IMR-90 (cell line): ENCODE data around the gene GPR3. TPM values are rescaled to one million over a fixed set of nuclear protein-coding genes. Genes with fewer than 3 reads are reported as not detected.

ENCODE experiments used
- ATAC-seq: fragments of 200-7000 bp; cut with Tn5 transposase; 2 replicates; pipeline ENCODE4 v1.9.1; 2020; ENCODE audit warnings: low read depth, mild to moderate bottlenecking, moderate library complexity
- BruUV-seq: library from RNA; stranded (reverse); fragments of 400-500 nt; replicated peaks from 2 replicates; lab custom pipeline; 2021; lab: Mats Ljungman, UMichigan
- CTCF ChIA-PET: fragments of 300-600 bp; formaldehyde crosslinking; extraction: SDS; loops from one replicate; lab custom pipeline; 2021; ENCODE audit warnings: antibody characterized with exemption; lab: Yijun Ruan, JAX
- POLR2A ChIA-PET: fragments of 300-600 bp; sonication (Branson Sonifier 250); formaldehyde crosslinking; loops from one replicate; lab custom pipeline; 2022; ENCODE audit warnings: antibody characterized with exemption; ENCODE audit not compliant: unreplicated experiment; lab: Charles Lee
- DNase-seq: peaks from one replicate; pipeline ENCODE4 v3.0.0; 2013
- H2AFZ ChIP-seq: replicated peaks from 2 replicates; pipeline ENCODE3; 2013; ENCODE audit warnings: low read length, mild to moderate bottlenecking; ENCODE audit not compliant: poor library complexity
- H2AK5ac ChIP-seq: 2 replicates; pipeline ENCODE4 v1.6.1; 2013; ENCODE audit warnings: low read depth, low read length, inconsistent platforms
- H2AK9ac ChIP-seq: replicated peaks from 2 replicates; pipeline ENCODE3; 2013; ENCODE audit warnings: mild to moderate bottlenecking, low read depth, low read length, moderate library complexity; ENCODE audit not compliant: poor library complexity
- H2BK120ac ChIP-seq: 2 replicates; pipeline ENCODE4 v1.6.1; 2013; ENCODE audit warnings: low read depth, low read length, inconsistent platforms
- H2BK15ac ChIP-seq: 3 replicates; pipeline ENCODE4 v1.6.1; 2013; ENCODE audit warnings: low read depth, low read length, inconsistent platforms
- H2BK20ac ChIP-seq: 2 replicates; pipeline ENCODE4 v1.6.1; 2013; ENCODE audit warnings: low read depth, mild to moderate bottlenecking, inconsistent platforms, low read length, moderate library complexity
- H2BK5ac ChIP-seq: 2 replicates; pipeline ENCODE4 v1.6.1; 2013; ENCODE audit warnings: mild to moderate bottlenecking, low read depth, low read length, inconsistent platforms; ENCODE audit not compliant: poor library complexity, severe bottlenecking
- H3K14ac ChIP-seq: replicated peaks from 2 replicates; pipeline ENCODE4 v1.6.1; 2013; ENCODE audit warnings: low read depth, low read length, inconsistent platforms
- H3K18ac ChIP-seq: 2 replicates; pipeline ENCODE4 v1.6.1; 2013; ENCODE audit warnings: low read depth, low read length, control low read depth
- H3K23ac ChIP-seq: 2 replicates; pipeline ENCODE4 v1.6.1; 2013; ENCODE audit warnings: low read depth, low read length, inconsistent platforms
- H3K27ac ChIP-seq: 2 replicates; pipeline ENCODE4 v1.5.1; 2013; ENCODE audit warnings: mild to moderate bottlenecking, control low read depth, low read length; ENCODE audit not compliant: insufficient read depth
- H3K27me3 ChIP-seq: 2 replicates; pipeline ENCODE4 v1.6.1; 2013; ENCODE audit warnings: low read length; ENCODE audit not compliant: control insufficient read depth, insufficient read depth
- H3K36me3 ChIP-seq: 2 replicates; pipeline ENCODE4 v1.6.1; 2013; ENCODE audit warnings: low read length, mixed read lengths; ENCODE audit not compliant: control insufficient read depth, insufficient read depth
- H3K4ac ChIP-seq: 2 replicates; pipeline ENCODE4 v1.6.1; 2013; ENCODE audit warnings: low read depth, low read length, inconsistent platforms
- H3K4me1 ChIP-seq: 2 replicates; pipeline ENCODE4 v1.6.1; 2013; ENCODE audit warnings: low read length, mixed read lengths; ENCODE audit not compliant: control insufficient read depth, insufficient read depth
- H3K4me2 ChIP-seq: 2 replicates; pipeline ENCODE4 v1.6.1; 2013; ENCODE audit warnings: low read depth, mild to moderate bottlenecking, control low read depth, low read length, moderate library complexity
- H3K4me3 ChIP-seq: 2 replicates; pipeline ENCODE4 v1.5.1; 2013; ENCODE audit warnings: low read depth, mild to moderate bottlenecking, control low read depth, low read length, moderate library complexity; ENCODE audit not compliant: insufficient read depth
- H3K56ac ChIP-seq: 2 replicates; pipeline ENCODE4 v1.6.1; 2013; ENCODE audit warnings: low read length, inconsistent platforms; ENCODE audit not compliant: insufficient read depth; ENCODE audit errors: extremely low read depth
- H3K79me1 ChIP-seq, 2 experiments: 2 replicates each; pipeline ENCODE4 v1.6.1; 2013; ENCODE audit warnings: low read length in 2 of 2, inconsistent platforms in 1 of 2, low read depth in 1 of 2
- H3K9ac ChIP-seq: 2 replicates; pipeline ENCODE4 v1.6.1; 2013; ENCODE audit warnings: low read depth, low read length, control low read depth
- H3K9me1 ChIP-seq: 2 replicates; pipeline ENCODE4 v1.6.1; 2013; ENCODE audit warnings: low read length, inconsistent platforms; ENCODE audit not compliant: insufficient read depth
- H3K9me3 ChIP-seq: 2 replicates; pipeline ENCODE4 v1.6.1; 2013; ENCODE audit warnings: low read length; ENCODE audit not compliant: control insufficient read depth, insufficient read depth
- H4K20me1 ChIP-seq: 2 replicates; pipeline ENCODE4 v1.6.1; 2013; ENCODE audit warnings: low read length, inconsistent platforms; ENCODE audit not compliant: insufficient read depth
- H4K5ac ChIP-seq: 2 replicates; pipeline ENCODE4 v1.6.1; 2013; ENCODE audit warnings: mild to moderate bottlenecking, low read depth, low read length, control low read depth
- H4K8ac ChIP-seq, 2 experiments: 2 replicates each; pipeline ENCODE4 v1.6.1; 2013; ENCODE audit warnings: low read depth in 2 of 2, low read length in 2 of 2, control low read depth in 1 of 2, inconsistent platforms in 1 of 2
- H4K91ac ChIP-seq: 2 replicates; pipeline ENCODE4 v1.6.1; 2013; ENCODE audit warnings: low read depth, low read length, inconsistent platforms; ENCODE audit not compliant: insufficient read depth
- BHLHE40 ChIP-seq: fragments of 150-350 bp; IDR thresholded peaks from 2 replicates; pipeline ENCODE4 v1.6.1; 2016; ENCODE audit warnings: mild to moderate bottlenecking, low read depth, low read length
- CEBPB ChIP-seq: IDR thresholded peaks from 2 replicates; pipeline ENCODE4 v1.6.1; 2012; ENCODE audit warnings: low read depth, low read length, improper control_type of control experiment
- CHD1 ChIP-seq: IDR thresholded peaks from 2 replicates; pipeline ENCODE4 v1.6.1; 2012; ENCODE audit warnings: low read depth, low read length, improper control_type of control experiment
- FOS ChIP-seq: fragments of 150-350 bp; IDR thresholded peaks from 2 replicates; pipeline ENCODE4 v1.6.1; 2016; ENCODE audit warnings: low read depth, low read length
- MAFK ChIP-seq: IDR thresholded peaks from 2 replicates; pipeline ENCODE4 v1.6.1; 2012; ENCODE audit warnings: low read depth, low read length, improper control_type of control experiment
- MXI1 ChIP-seq: IDR thresholded peaks from 2 replicates; pipeline ENCODE4 v1.6.1; 2012; ENCODE audit warnings: low read depth, mild to moderate bottlenecking, low read length, moderate library complexity, borderline replicate concordance
- NFE2L2 ChIP-seq: fragments of 150-350 bp; IDR thresholded peaks from 2 replicates; pipeline ENCODE4 v1.6.1; 2016; ENCODE audit warnings: low read depth, mild to moderate bottlenecking, low read length
- RAD21 ChIP-seq: IDR thresholded peaks from 2 replicates; pipeline ENCODE4 v1.6.1; 2012; ENCODE audit warnings: low read length, improper control_type of control experiment
- RCOR1 ChIP-seq: IDR thresholded peaks from 2 replicates; pipeline ENCODE4 v1.6.1; 2012; ENCODE audit warnings: mild to moderate bottlenecking, low read length, improper control_type of control experiment; ENCODE audit not compliant: insufficient replicate concordance
- RFX5 ChIP-seq: IDR thresholded peaks from 2 replicates; pipeline ENCODE4 v1.8.0; 2012; ENCODE audit warnings: low read depth, mild to moderate bottlenecking, low read length, moderate library complexity
- SMC3 ChIP-seq: fragments of 150-350 bp; IDR thresholded peaks from 2 replicates; pipeline ENCODE4 v1.6.1; 2016; ENCODE audit warnings: low read depth, mild to moderate bottlenecking, antibody characterized with exemption, low read length, moderate library complexity
- whole genome bisulfite sequencing, 2 experiments: methylation state at CpG; one replicate each; pipeline versions ENCODE4 v1.1.5 to v1.1.7; 2013; ENCODE audit warnings: missing lambda C conversion rate in 2 of 2; ENCODE audit not compliant: insufficient read length in 1 of 2; ENCODE audit errors: extremely low coverage in 2 of 2; 5-methylcytosine and 5-hydroxymethylcytosine counted together
- dilution Hi-C: fragments of 300-500 bp; cut with HindIII; formaldehyde crosslinking; loops from one replicate; pipeline ENCODE4 v1.14.3; 2018; ENCODE audit warnings: low sequenced_read_pairs; ENCODE audit not compliant: unreplicated experiment
- in situ Hi-C: fragments of 300-500 bp; cut with MboI; formaldehyde crosslinking; loops from 3 replicates; pipeline ENCODE4 v1.14.3; 2019; ENCODE audit warnings: low sequenced_read_pairs, inconsistent platforms, mixed read lengths
- intact Hi-C: fragments of 100-400 bp; cut with micrococcal nuclease; formaldehyde crosslinking; loops from 2 replicates; pipeline ENCODE4 v1.10.0; 2022
- polyA plus RNA-seq, 3 experiments: library from polyadenylated mRNA; depleted of rRNA; stranded (reverse); fragments of >200 nt; gene quantifications; 2 replicates each; pipeline ENCODE4 v1.2.3, GENCODE V29; 2012; ENCODE audit warnings: low replicate concordance in 1 of 3
- total RNA-seq: library from RNA; depleted of rRNA; stranded (reverse); fragments of >200 nt; gene quantifications from 2 replicates; pipeline ENCODE4 v1.2.3, GENCODE V29; 2012
- TF ChIP-seq, protein P1 (sequence below): conservative IDR thresholded peaks from 2 replicates; pipeline ENCODE4 v1.5.1; 2012; ENCODE audit warnings: mild to moderate bottlenecking, low read depth, low read length, improper control_type of control experiment
- TF ChIP-seq, protein P2 (sequence below): fragments of 150-350 bp; IDR thresholded peaks from 2 replicates; pipeline ENCODE4 v1.6.1; 2016; ENCODE audit warnings: low read depth, mild to moderate bottlenecking, low read length, moderate library complexity, borderline replicate concordance

GPR3 gene
- total and polyA plus RNA-seq, 2 of the 4 experiments (the other 2 are of a cell fraction) = 0.72 to 4.8 TPM

- peak overlapping the region; percentile 17 for H2AFZ ChIP-seq
- no peak overlapping the region for H3K9ac ChIP-seq
- no TSS peak for BruUV-seq
- H3K4me3 ChIP-seq = no peak overlapping the region
- POLR2A ChIA-PET = interaction anchor here (0.6 kb wide), 1 partner anchor 69 kb away, joined by 3 read pairs; no protein-coding TSS in a partner anchor
- DNase-seq = no peak
- H3K4ac ChIP-seq = no peak overlapping the region
- dilution Hi-C loops = no loop called here
- H3K56ac ChIP-seq = no peak overlapping the region
- H4K8ac ChIP-seq = no peak overlapping the region
- CTCF ChIA-PET = interaction anchor here (1.1 to 1.3 kb wide), 2 partner anchors 11 to 156 kb away, joined by 3 read pairs; no protein-coding TSS in a partner anchor
- in situ Hi-C loops = no loop called here
- H2BK20ac ChIP-seq = no peak overlapping the region
- no peak overlapping the region for H3K18ac ChIP-seq
- H2BK5ac ChIP-seq = no peak overlapping the region
- ATAC-seq = no peak
- H3K9me3 ChIP-seq = no peaks in the 10 kb centered on the region
- H4K91ac ChIP-seq = no peak overlapping the region
- H3K27me3 ChIP-seq = no peaks in the 10 kb centered on the region
- H4K20me1 ChIP-seq = peaks cover 12% of the 10 kb centered on the region; the same call in 1 of the 2 replicates
- H3K9me1 ChIP-seq = peaks cover 14% of the 10 kb centered on the region
- H2AK9ac ChIP-seq = peak overlapping the region; percentile 19
- H3K79me1 ChIP-seq = peaks cover 0 to 10% of the 10 kb centered on the region in 2 experiments; a peak in 1 of 4 replicates
- no peak overlapping the region for H2BK120ac ChIP-seq
- H2BK15ac ChIP-seq = no peak overlapping the region
- no peak overlapping the region for H3K27ac ChIP-seq
- no peak overlapping the region for H3K23ac ChIP-seq
- peaks cover 19% of the 10 kb centered on the region for H3K4me1 ChIP-seq
- no peak for TF ChIP-seq MXI1
- TF ChIP-seq, protein P1, sequence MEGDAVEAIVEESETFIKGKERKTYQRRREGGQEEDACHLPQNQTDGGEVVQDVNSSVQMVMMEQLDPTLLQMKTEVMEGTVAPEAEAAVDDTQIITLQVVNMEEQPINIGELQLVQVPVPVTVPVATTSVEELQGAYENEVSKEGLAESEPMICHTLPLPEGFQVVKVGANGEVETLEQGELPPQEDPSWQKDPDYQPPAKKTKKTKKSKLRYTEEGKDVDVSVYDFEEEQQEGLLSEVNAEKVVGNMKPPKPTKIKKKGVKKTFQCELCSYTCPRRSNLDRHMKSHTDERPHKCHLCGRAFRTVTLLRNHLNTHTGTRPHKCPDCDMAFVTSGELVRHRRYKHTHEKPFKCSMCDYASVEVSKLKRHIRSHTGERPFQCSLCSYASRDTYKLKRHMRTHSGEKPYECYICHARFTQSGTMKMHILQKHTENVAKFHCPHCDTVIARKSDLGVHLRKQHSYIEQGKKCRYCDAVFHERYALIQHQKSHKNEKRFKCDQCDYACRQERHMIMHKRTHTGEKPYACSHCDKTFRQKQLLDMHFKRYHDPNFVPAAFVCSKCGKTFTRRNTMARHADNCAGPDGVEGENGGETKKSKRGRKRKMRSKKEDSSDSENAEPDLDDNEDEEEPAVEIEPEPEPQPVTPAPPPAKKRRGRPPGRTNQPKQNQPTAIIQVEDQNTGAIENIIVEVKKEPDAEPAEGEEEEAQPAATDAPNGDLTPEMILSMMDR = no peak
- no peak for TF ChIP-seq CHD1
- no peak for TF ChIP-seq RAD21
- TF ChIP-seq MAFK = no peak
- TF ChIP-seq RFX5 = no peak
- TF ChIP-seq FOS = no peak
- TF ChIP-seq NFE2L2 = no peak
- TF ChIP-seq SMC3 = no peak
- TF ChIP-seq, protein P2, sequence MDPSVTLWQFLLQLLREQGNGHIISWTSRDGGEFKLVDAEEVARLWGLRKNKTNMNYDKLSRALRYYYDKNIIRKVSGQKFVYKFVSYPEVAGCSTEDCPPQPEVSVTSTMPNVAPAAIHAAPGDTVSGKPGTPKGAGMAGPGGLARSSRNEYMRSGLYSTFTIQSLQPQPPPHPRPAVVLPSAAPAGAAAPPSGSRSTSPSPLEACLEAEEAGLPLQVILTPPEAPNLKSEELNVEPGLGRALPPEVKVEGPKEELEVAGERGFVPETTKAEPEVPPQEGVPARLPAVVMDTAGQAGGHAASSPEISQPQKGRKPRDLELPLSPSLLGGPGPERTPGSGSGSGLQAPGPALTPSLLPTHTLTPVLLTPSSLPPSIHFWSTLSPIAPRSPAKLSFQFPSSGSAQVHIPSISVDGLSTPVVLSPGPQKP = no peak
- no peak for TF ChIP-seq RCOR1
- TF ChIP-seq BHLHE40 = no peak
- no peak for TF ChIP-seq CEBPB
- H2AK5ac ChIP-seq = no peak overlapping the region
- 100% methylated on average over 1 of the region's 5 CpGs; no CpG with 5 or more reads in 1 of the 2 experiments for WGBS, 2 experiments
- H3K36me3 ChIP-seq = no peaks in the 10 kb centered on the region
- no peak overlapping the region for H3K14ac ChIP-seq
- H3K4me2 ChIP-seq = no peak overlapping the region
- intact Hi-C loops = no loop called here
- H4K5ac ChIP-seq = no peak overlapping the region
Measured at GRCh38 chr1:27400963-27401341, 8.5 kb downstream of the GPR3 start.
